ENCODE measurements around the gene TBC1D5. TPM values are rescaled to one million over a fixed set of nuclear protein-coding genes. Genes with fewer than 3 reads are reported as not detected.
A peak's percentile ranks its signal among the peaks of the same experiment; 100 is the strongest.

Gene TBC1D5
- total and polyA plus RNA-seq, 2 experiments from 2014 or later: 31.0 to 69.9 TPM

DNA sequence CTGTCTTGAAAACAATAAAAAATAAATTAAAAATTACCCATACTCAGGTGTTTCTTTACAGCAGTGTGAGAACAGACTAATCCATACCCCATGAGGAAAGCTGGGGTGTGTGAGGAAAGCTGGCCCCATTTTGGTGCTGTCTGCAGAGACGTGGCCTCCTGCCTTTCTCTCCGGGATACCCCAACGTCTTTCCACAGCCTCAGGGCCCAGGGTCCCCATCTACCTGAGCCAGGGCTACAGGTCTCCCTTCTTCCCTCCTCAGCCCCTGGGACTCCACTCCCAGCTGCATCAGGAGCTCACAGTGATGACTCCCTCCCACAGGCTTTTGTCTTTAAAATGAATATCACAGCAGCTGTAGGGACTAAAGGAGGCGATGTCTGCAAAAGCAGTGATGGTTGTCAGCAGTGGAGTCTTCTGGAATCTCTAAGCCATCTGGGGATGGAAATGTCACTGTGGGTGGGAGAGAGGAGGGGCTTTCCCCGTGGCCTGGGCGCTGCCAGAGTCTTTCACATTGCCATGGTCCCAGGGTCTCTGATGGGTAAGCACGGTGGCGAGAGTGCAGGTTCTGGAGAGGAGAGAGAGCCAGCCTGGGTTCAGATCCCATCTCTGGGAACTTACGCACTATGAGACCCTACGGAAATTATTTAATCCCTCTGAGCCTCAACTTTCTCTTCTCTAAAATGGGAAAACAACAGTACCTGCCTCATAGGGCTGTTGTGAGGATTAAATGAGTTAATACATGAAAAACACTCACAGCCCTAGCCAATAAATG lies 598.4 kb downstream of the TBC1D5 start:
- no peak for DNase-seq
- no peaks in the 10 kb centered on the region for H3K79me2 ChIP-seq (ENCODE audit: insufficient read depth)
- in situ Hi-C loops (cut with MboI): no loop called here
- no peaks in the 10 kb centered on the region for H3K9me3 ChIP-seq (ENCODE audit: low read depth)
- H3K4me2 ChIP-seq (ENCODE audit: unreplicated experiment): no peak overlapping the region
- H3K27ac ChIP-seq: no peak overlapping the region
- H3K27me3 ChIP-seq (replicated peaks; ENCODE audit: insufficient read depth): no peaks in the 10 kb centered on the region
- TF ChIP-seq EZH2 (IDR thresholded peaks at IDR 0.05; ENCODE audit: insufficient read depth, poor library complexity, severe bottlenecking): no peak
- no peak for TF ChIP-seq EZH2phosphoT487 (IDR thresholded peaks at IDR 0.05; ENCODE audit: insufficient read depth, low read depth)
- 86% methylated on average over 10 of the region's 10 CpGs for WGBS, 2 experiments (ENCODE audit: low coverage in 1 of 2, low lambda C conversion rate in 2 of 2, missing lambda C conversion rate in 2 of 2)
- no peaks in the 10 kb centered on the region for H3K4me1 ChIP-seq (ENCODE audit: insufficient read depth)
- no peak overlapping the region for H3K4me3 ChIP-seq
- H3K9ac ChIP-seq: no peak overlapping the region
- no peak overlapping the region for H2AFZ ChIP-seq
- H3K36me3 ChIP-seq (ENCODE audit: low read depth): no peaks in the 10 kb centered on the region
- no peaks in the 10 kb centered on the region for H4K20me1 ChIP-seq (ENCODE audit: insufficient read depth)
- H3K9me2 ChIP-seq (ENCODE audit: insufficient read depth): no peaks in the 10 kb centered on the region
- H3F3A ChIP-seq (ENCODE audit: insufficient read depth): no peaks in the 10 kb centered on the region

DNA sequence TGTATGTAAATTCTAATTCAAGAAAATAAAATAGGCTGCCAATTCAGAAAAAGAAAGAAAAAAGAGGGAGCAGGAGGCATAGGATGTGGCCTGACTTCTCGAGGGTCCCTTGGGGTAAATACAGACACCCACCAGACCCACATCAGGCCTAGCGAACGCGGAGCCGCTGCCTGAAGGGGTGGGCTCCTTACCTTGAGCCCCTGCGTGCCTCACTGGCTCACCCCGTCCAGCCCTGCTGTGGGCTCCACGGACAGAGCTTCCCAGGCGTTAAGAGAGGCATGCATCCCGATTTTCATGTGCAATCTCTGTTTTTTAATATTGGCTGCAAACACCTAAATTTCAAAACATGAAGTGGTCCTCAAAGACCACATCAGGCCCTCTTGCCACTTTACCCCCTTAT lies 599.9 kb downstream of the TBC1D5 start:
- H3K9me2 ChIP-seq (ENCODE audit: insufficient read depth): no peaks in the 10 kb centered on the region
- WGBS, 2 experiments (ENCODE audit: low coverage in 1 of 2, low lambda C conversion rate in 2 of 2, missing lambda C conversion rate in 2 of 2): 92 to 93% methylated on average over 10 of the region's 10 CpGs
- no peaks in the 10 kb centered on the region for H3K9me3 ChIP-seq (ENCODE audit: low read depth)
- H3K79me2 ChIP-seq (ENCODE audit: insufficient read depth): no peaks in the 10 kb centered on the region
- no peak overlapping the region for H2AFZ ChIP-seq
- DNase-seq: no peak
- H3K4me1 ChIP-seq (ENCODE audit: insufficient read depth): no peaks in the 10 kb centered on the region
- no peak overlapping the region for H3K4me2 ChIP-seq (ENCODE audit: unreplicated experiment)
- no peak overlapping the region for H3K9ac ChIP-seq
- H4K20me1 ChIP-seq (ENCODE audit: insufficient read depth): no peaks in the 10 kb centered on the region
- H3F3A ChIP-seq (ENCODE audit: insufficient read depth): no peaks in the 10 kb centered on the region
- in situ Hi-C loops (cut with MboI): no loop called here
- no peaks in the 10 kb centered on the region for H3K36me3 ChIP-seq (ENCODE audit: low read depth)
- no peak overlapping the region for H3K27ac ChIP-seq
- TF ChIP-seq EZH2 (IDR thresholded peaks at IDR 0.05; ENCODE audit: insufficient read depth, poor library complexity, severe bottlenecking) (no peak), EZH2phosphoT487 (IDR thresholded peaks at IDR 0.05; ENCODE audit: insufficient read depth, low read depth) (no peak)
- no peaks in the 10 kb centered on the region; the same call in 1 of the 2 replicates for H3K27me3 ChIP-seq (replicated peaks; ENCODE audit: insufficient read depth)
- no peak overlapping the region for H3K4me3 ChIP-seq

DNA sequence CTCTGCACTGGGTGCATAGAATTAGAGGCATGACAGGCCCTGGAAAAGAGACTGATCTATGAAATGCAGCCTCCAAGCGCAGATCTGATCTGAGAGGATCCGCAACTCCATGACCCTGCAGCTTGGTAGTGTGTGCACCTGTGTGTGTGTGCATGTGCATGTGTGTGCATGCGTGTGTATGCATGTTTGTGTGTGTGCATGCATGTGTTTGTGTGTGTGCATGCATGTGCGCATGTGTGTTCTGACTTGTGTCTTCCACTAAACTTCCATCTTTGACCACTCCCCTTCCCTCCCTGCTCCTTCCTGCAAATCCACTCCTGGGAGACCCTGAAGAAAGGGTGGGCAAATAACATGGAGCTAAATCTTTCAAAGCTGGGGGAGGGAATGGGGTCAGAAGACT lies 600.7 kb downstream of the TBC1D5 start:
- in situ Hi-C loops (cut with MboI): no loop called here
- Histone ChIP-seq H3K27me3 (replicated peaks; ENCODE audit: insufficient read depth) (no peaks in the 10 kb centered on the region; the same call in 1 of the 2 replicates), H3K4me1 (ENCODE audit: insufficient read depth) (no peaks in the 10 kb centered on the region), H3F3A (ENCODE audit: insufficient read depth) (no peaks in the 10 kb centered on the region), H3K4me2 (ENCODE audit: unreplicated experiment) (no peak overlapping the region), H3K79me2 (ENCODE audit: insufficient read depth) (no peaks in the 10 kb centered on the region), H3K9me2 (ENCODE audit: insufficient read depth) (no peaks in the 10 kb centered on the region), H3K4me3 (no peak overlapping the region), H2AFZ (no peak overlapping the region), H3K9ac (no peak overlapping the region), H4K20me1 (ENCODE audit: insufficient read depth) (no peaks in the 10 kb centered on the region), H3K27ac (no peak overlapping the region), H3K36me3 (ENCODE audit: low read depth) (no peaks in the 10 kb centered on the region), H3K9me3 (ENCODE audit: low read depth) (no peaks in the 10 kb centered on the region)
- DNase-seq: no peak
- 89 to 91% methylated on average over 4 of the region's 4 CpGs for WGBS, 2 experiments (ENCODE audit: low coverage in 1 of 2, low lambda C conversion rate in 2 of 2, missing lambda C conversion rate in 2 of 2)
- TF ChIP-seq EZH2phosphoT487 (IDR thresholded peaks at IDR 0.05; ENCODE audit: insufficient read depth, low read depth) (no peak), EZH2 (IDR thresholded peaks at IDR 0.05; ENCODE audit: insufficient read depth, poor library complexity, severe bottlenecking) (no peak)

DNA sequence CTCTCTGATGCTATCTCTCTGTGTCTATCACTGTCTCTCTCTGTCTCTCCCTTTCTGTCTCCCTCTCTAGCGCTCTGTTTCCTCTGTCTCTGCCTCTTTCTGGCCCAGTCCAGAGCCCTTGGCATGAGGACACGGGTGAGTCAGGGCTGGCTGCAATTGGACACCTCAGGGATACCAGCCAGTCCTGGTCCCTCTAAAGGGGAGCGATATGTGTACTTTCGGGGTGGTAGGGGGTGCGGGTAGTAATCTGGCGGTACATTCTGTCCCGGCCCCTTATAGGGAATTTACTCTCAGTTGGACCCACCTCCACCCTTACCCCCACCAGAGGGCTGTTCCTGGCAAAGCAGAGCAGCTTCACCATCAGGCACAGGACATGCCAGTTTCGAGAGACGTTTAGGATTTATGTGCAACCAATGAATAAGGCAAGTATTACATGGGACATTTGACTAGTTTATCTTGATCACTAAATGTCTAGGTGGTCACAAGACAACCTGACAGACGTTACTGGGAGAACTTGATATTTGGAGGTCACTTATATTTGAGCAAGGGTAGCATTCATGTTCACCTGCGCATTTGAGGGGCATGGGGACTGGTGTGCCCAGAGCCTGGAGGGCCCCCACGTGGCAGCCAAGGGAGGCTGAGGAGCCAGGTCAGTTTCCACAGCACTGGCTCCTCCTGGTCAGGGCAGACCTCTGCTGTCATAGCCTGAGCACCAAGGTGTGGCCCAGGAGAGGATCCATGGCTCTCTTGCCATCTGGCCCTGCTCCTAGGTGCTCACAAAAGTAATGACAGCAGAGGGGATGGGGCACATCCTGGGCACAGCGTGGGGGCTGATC lies 601.5 kb downstream of the TBC1D5 start:
- Histone ChIP-seq H3K27ac (no peak overlapping the region), H3K9ac (no peak overlapping the region), H2AFZ (no peak overlapping the region), H3K36me3 (ENCODE audit: low read depth) (no peaks in the 10 kb centered on the region), H3K4me1 (ENCODE audit: insufficient read depth) (no peaks in the 10 kb centered on the region), H3K4me3 (no peak overlapping the region), H3K4me2 (ENCODE audit: unreplicated experiment) (no peak overlapping the region), H3F3A (ENCODE audit: insufficient read depth) (no peaks in the 10 kb centered on the region), H3K9me2 (ENCODE audit: insufficient read depth) (no peaks in the 10 kb centered on the region), H3K27me3 (replicated peaks; ENCODE audit: insufficient read depth) (no peaks in the 10 kb centered on the region; the same call in 1 of the 2 replicates), H3K79me2 (ENCODE audit: insufficient read depth) (no peaks in the 10 kb centered on the region), H4K20me1 (ENCODE audit: insufficient read depth) (no peaks in the 10 kb centered on the region), H3K9me3 (ENCODE audit: low read depth) (no peaks in the 10 kb centered on the region)
- DNase-seq: peak; percentile 58
- 56 to 58% methylated on average over 13 of the region's 13 CpGs for WGBS, 2 experiments (ENCODE audit: low coverage in 1 of 2, low lambda C conversion rate in 2 of 2, missing lambda C conversion rate in 2 of 2)
- TF ChIP-seq EZH2phosphoT487 (IDR thresholded peaks at IDR 0.05; ENCODE audit: insufficient read depth, low read depth) (no peak), EZH2 (IDR thresholded peaks at IDR 0.05; ENCODE audit: insufficient read depth, poor library complexity, severe bottlenecking) (no peak)
- in situ Hi-C loops (cut with MboI): no loop called here

Measured in GM23248 (cell line).